Mesenchymal stem cell (in vitro differentiated cells and primary cell): ENCODE measurements around the gene POLR3A.
A peak's percentile ranks its signal among the peaks of the same experiment; 100 is the strongest.

ENCODE experiments used
- DNase-seq: peaks from one replicate; pipeline ENCODE4 v3.0.0-alpha.2; 2013
- H2AFZ ChIP-seq: one replicate; pipeline ENCODE4 v1.6.1; 2013; ENCODE audit warnings: low read depth, mild to moderate bottlenecking, control low read depth, inconsistent platforms, low read length, moderate library complexity
- H2AK5ac ChIP-seq: 2 replicates; pipeline ENCODE4 v1.6.1; 2013; ENCODE audit warnings: low read length, moderate library complexity, mild to moderate bottlenecking, inconsistent platforms; ENCODE audit not compliant: severe bottlenecking
- H2BK120ac ChIP-seq: one replicate; pipeline ENCODE4 v1.6.1; 2013; ENCODE audit warnings: low read depth, mild to moderate bottlenecking, inconsistent platforms, low read length, moderate library complexity
- H2BK12ac ChIP-seq, 2 experiments: one replicate each; pipeline ENCODE4 v1.6.1; 2013; ENCODE audit warnings: inconsistent platforms in 2 of 2, low read length in 2 of 2, mild to moderate bottlenecking in 2 of 2, moderate library complexity in 2 of 2, control low read depth in 1 of 2
- H2BK15ac ChIP-seq: one replicate; pipeline ENCODE4 v1.6.1; 2013; ENCODE audit warnings: mild to moderate bottlenecking, low read depth, inconsistent platforms; ENCODE audit not compliant: poor library complexity, severe bottlenecking
- H2BK5ac ChIP-seq: 2 replicates; pipeline ENCODE4 v1.6.1; 2013; ENCODE audit warnings: low read depth, mild to moderate bottlenecking, low read length, control low read depth, inconsistent platforms; ENCODE audit not compliant: poor library complexity, severe bottlenecking
- H3K14ac ChIP-seq, 2 experiments: one replicate each; pipeline ENCODE4 v1.6.1; 2013; ENCODE audit warnings: inconsistent platforms in 2 of 2, low read length in 2 of 2, control low read depth in 1 of 2, mild to moderate bottlenecking in 1 of 2, moderate library complexity in 1 of 2
- H3K18ac ChIP-seq, 2 experiments: one replicate each; pipeline ENCODE4 v1.6.1; 2013; ENCODE audit warnings: inconsistent platforms in 2 of 2, low read length in 2 of 2, control low read depth in 1 of 2, low read depth in 1 of 2, mild to moderate bottlenecking in 1 of 2
- H3K23ac ChIP-seq, 2 experiments: one replicate each; pipeline ENCODE4 v1.6.1; 2013; ENCODE audit warnings: inconsistent platforms in 2 of 2, low read length in 2 of 2, mild to moderate bottlenecking in 2 of 2, moderate library complexity in 2 of 2, control low read depth in 1 of 2
- H3K27ac ChIP-seq: 2 replicates; pipeline ENCODE4 v1.5.1; 2013; ENCODE audit warnings: mild to moderate bottlenecking, moderate library complexity, low read length, control low read depth, inconsistent platforms; ENCODE audit not compliant: poor library complexity, severe bottlenecking
- H3K27me3 ChIP-seq, 2 experiments: 2 replicates each; pipeline versions ENCODE4 v1.6.1 to v1.7.0; 2013; ENCODE audit warnings: low read length in 2 of 2, mild to moderate bottlenecking in 2 of 2, moderate library complexity in 2 of 2, control low read depth in 1 of 2, inconsistent platforms in 1 of 2; ENCODE audit not compliant: control insufficient read depth in 1 of 2, insufficient read depth in 1 of 2
- H3K36me3 ChIP-seq, 2 experiments: 2 replicates each; pipeline versions ENCODE4 v1.6.1 to v1.7.0; 2013; ENCODE audit warnings: low read length in 2 of 2, control low read depth in 1 of 2, inconsistent platforms in 1 of 2, low read depth in 1 of 2, mild to moderate bottlenecking in 1 of 2; ENCODE audit not compliant: insufficient read depth in 2 of 2, control insufficient read depth in 1 of 2
- H3K4ac ChIP-seq, 2 experiments: one replicate each; pipeline ENCODE4 v1.6.1; 2013; ENCODE audit warnings: inconsistent platforms in 2 of 2, low read length in 2 of 2, mild to moderate bottlenecking in 2 of 2, moderate library complexity in 2 of 2, control low read depth in 1 of 2, low read depth in 1 of 2
- H3K4me1 ChIP-seq: 2 replicates; pipeline ENCODE4 v1.6.1; 2013; ENCODE audit warnings: low read depth, low read length, control low read depth; ENCODE audit not compliant: control insufficient read depth, insufficient read depth
- H3K4me2 ChIP-seq: 2 replicates; pipeline ENCODE4 v1.6.1; 2013; ENCODE audit warnings: low read length, mild to moderate bottlenecking, inconsistent platforms; ENCODE audit not compliant: poor library complexity, severe bottlenecking
- H3K4me3 ChIP-seq, 2 experiments: 2 replicates each; pipeline versions ENCODE4 v1.5.1 to v1.7.0; 2013; ENCODE audit warnings: low read length in 2 of 2, mild to moderate bottlenecking in 2 of 2, control low read depth in 1 of 2, low read depth in 1 of 2; ENCODE audit not compliant: insufficient read depth in 1 of 2
- H3K79me1 ChIP-seq: replicated peaks from 2 replicates; pipeline ENCODE4 v1.6.1; 2013; ENCODE audit warnings: mild to moderate bottlenecking, control low read depth, low read length, inconsistent platforms; ENCODE audit not compliant: poor library complexity, severe bottlenecking
- H3K9ac ChIP-seq: 2 replicates; pipeline ENCODE4 v1.7.0; 2013; ENCODE audit warnings: mild to moderate bottlenecking, low read length, moderate library complexity
- H3K9me3 ChIP-seq: 2 replicates; pipeline ENCODE4 v1.7.0; 2013; ENCODE audit warnings: mild to moderate bottlenecking, low read length; ENCODE audit not compliant: control insufficient read depth
- H4K8ac ChIP-seq: one replicate; pipeline ENCODE4 v1.6.1; 2013; ENCODE audit warnings: inconsistent platforms, mild to moderate bottlenecking, low read length, moderate library complexity
- H4K91ac ChIP-seq: one replicate; pipeline ENCODE4 v1.6.1; 2013; ENCODE audit warnings: mild to moderate bottlenecking, low read length, inconsistent platforms
- WGBS: methylation state at CpG from one replicate; pipeline ENCODE4 v1.1.7; 2013; ENCODE audit warnings: mixed read lengths; 5-methylcytosine and 5-hydroxymethylcytosine counted together

The POLR3A gene

GRCh38 chr10:78039743-78040142 lies 10.4 kb upstream of the POLR3A start:
- no peak overlapping the region for H2BK12ac ChIP-seq
- no peak overlapping the region for H3K14ac ChIP-seq
- H3K9ac ChIP-seq, result no peak overlapping the region
- H3K9me3 ChIP-seq, result no peaks in the 10 kb centered on the region
- no peak overlapping the region for H4K8ac ChIP-seq
- H3K36me3 ChIP-seq, result peaks cover 45 to 90% of the 10 kb centered on the region in 2 experiments
- DNase-seq, result no peak
- no peak overlapping the region for H3K23ac ChIP-seq
- H2BK120ac ChIP-seq, result no peak overlapping the region
- H3K79me1 ChIP-seq, result peaks cover 11% of the 10 kb centered on the region
- no peak overlapping the region for H2AFZ ChIP-seq
- H2AK5ac ChIP-seq, result no peak overlapping the region
- no peak overlapping the region for H3K18ac ChIP-seq
- H4K91ac ChIP-seq, result no peak overlapping the region
- no peaks in the 10 kb centered on the region for H3K27me3 ChIP-seq
- WGBS, result 96% methylated on average over 3 of the region's 3 CpGs
- no peak overlapping the region for H2BK5ac ChIP-seq
- no peak overlapping the region for H3K4me2 ChIP-seq
- no peak overlapping the region for H3K4me3 ChIP-seq
- H3K4me1 ChIP-seq, result peaks cover 15% of the 10 kb centered on the region
- no peak overlapping the region for H3K27ac ChIP-seq
- no peak overlapping the region for H2BK15ac ChIP-seq
- no peak overlapping the region for H3K4ac ChIP-seq

- Histone ChIP-seq H2AK5ac (no peak overlapping the region), H3K27ac (no peak overlapping the region), H2BK5ac (no peak overlapping the region), H3K4me1 (peaks cover 10% of the 10 kb centered on the region), H3K36me3 (peaks cover 45 to 89% of the 10 kb centered on the region in 2 experiments), H2BK120ac (no peak overlapping the region), H4K8ac (peak overlapping the region; percentile 31), H2BK15ac (no peak overlapping the region), H4K91ac (no peak overlapping the region), H3K18ac (no peak overlapping the region), H3K4me2 (no peak overlapping the region), H3K27me3 (no peaks in the 10 kb centered on the region), H3K14ac (no peak overlapping the region), H3K79me1 (peaks cover 11% of the 10 kb centered on the region), H3K23ac (peak overlapping the region in 1 of 2 experiments; percentile 26), H2BK12ac (no peak overlapping the region), H2AFZ (no peak overlapping the region), H3K9me3 (no peaks in the 10 kb centered on the region), H3K4me3 (no peak overlapping the region), H3K4ac (no peak overlapping the region), H3K9ac (peak overlapping the region; percentile 19)
- 93% methylated on average over 4 of the region's 5 CpGs for WGBS
- no peak for DNase-seq
Measured at GRCh38 chr10:78038791-78039547, 9.7 kb upstream of the POLR3A start.

- peaks cover 10% of the 10 kb centered on the region for H3K4me1 ChIP-seq
- H2BK15ac ChIP-seq, result no peak overlapping the region
- H3K36me3 ChIP-seq, result peaks cover 45 to 81% of the 10 kb centered on the region in 2 experiments
- WGBS, result 43% methylated on average over 1 of the region's 2 CpGs
- no peak overlapping the region for H2AFZ ChIP-seq
- no peak overlapping the region for H3K18ac ChIP-seq
- H4K91ac ChIP-seq, result no peak overlapping the region
- no peak overlapping the region for H3K4me3 ChIP-seq
- peak; percentile 47 for DNase-seq
- no peak overlapping the region for H2BK12ac ChIP-seq
- no peak overlapping the region for H3K23ac ChIP-seq
- no peak overlapping the region for H4K8ac ChIP-seq
- H3K9ac ChIP-seq, result no peak overlapping the region
- peaks cover 11% of the 10 kb centered on the region for H3K79me1 ChIP-seq
- H3K4me2 ChIP-seq, result no peak overlapping the region
- H2BK5ac ChIP-seq, result no peak overlapping the region
- H3K27me3 ChIP-seq, result no peaks in the 10 kb centered on the region
- H3K14ac ChIP-seq, result no peak overlapping the region
- no peak overlapping the region for H2AK5ac ChIP-seq
- no peak overlapping the region for H3K27ac ChIP-seq
- no peak overlapping the region for H2BK120ac ChIP-seq
- H3K9me3 ChIP-seq, result no peaks in the 10 kb centered on the region
- H3K4ac ChIP-seq, result no peak overlapping the region
Measured at GRCh38 chr10:78038105-78038504, 8.8 kb upstream of the POLR3A start.

DNA sequence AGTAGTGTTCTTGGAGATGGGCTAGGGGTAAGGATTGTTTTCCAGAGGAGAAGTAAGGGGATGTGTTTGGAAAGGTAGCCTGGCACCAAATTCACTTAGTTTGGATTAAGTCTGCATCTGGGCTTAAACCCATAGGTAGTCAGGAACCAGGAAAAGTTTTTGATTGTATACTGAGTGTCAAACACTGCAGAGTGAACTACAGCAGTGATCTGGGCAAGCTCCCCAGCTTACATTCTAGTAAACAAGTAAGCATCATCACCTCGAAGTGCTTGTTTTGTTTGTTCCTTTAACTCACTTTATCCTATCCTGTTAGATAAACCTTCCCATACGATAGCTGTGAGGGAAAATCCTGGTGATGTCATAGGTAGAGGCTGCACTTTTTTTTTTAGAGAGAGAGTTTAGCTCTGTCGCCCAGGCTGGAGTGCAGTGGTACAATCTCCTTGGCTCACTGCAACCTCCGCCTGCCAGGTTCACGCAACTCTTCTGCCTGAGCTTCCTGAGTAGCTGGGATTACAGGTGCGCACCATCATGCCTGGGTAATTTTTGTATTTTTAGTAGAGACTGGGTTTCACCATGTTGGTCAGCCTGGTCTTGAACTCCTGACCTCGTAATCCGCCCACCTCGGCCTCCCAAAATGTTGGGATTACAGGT lies 6.7 kb upstream of the POLR3A start:
- Histone ChIP-seq H3K79me1 (peaks cover 9% of the 10 kb centered on the region), H3K4me3 (peak overlapping the region in 1 of 2 experiments; percentile 91), H2BK120ac (no peak overlapping the region), H3K27me3 (no peaks in the 10 kb centered on the region), H4K91ac (no peak overlapping the region), H3K4me2 (no peak overlapping the region), H2BK5ac (no peak overlapping the region), H2BK15ac (no peak overlapping the region), H3K18ac (no peak overlapping the region), H3K4me1 (peaks cover 11% of the 10 kb centered on the region), H3K36me3 (peaks cover 27 to 62% of the 10 kb centered on the region in 2 experiments), H3K9me3 (no peaks in the 10 kb centered on the region), H3K23ac (no peak overlapping the region), H3K27ac (no peak overlapping the region), H3K4ac (no peak overlapping the region), H3K14ac (no peak overlapping the region), H2AFZ (no peak overlapping the region), H4K8ac (no peak overlapping the region), H2AK5ac (no peak overlapping the region), H2BK12ac (no peak overlapping the region), H3K9ac (peak overlapping the region; percentile 96)
- peak; percentile 36 for DNase-seq
- 87% methylated on average over 8 of the region's 9 CpGs for WGBS
